PC-9 (cell line): Measurements from ENCODE around the gene MTO1. TPM values are rescaled to one million over a fixed set of nuclear protein-coding genes. Genes with fewer than 3 reads are reported as not detected.

Experiments used
- BruUV-seq: library from RNA; stranded (reverse); fragments of 400-500 nt; replicated peaks from 2 replicates; lab custom pipeline; 2021; lab: Mats Ljungman, UMichigan
- CTCF ChIA-PET: fragments of 300-600 bp; sonication (Branson Sonifier 250); formaldehyde crosslinking; loops from one replicate; lab custom pipeline; 2022; ENCODE audit warnings: antibody characterized with exemption; lab: Charles Lee
- POLR2A ChIA-PET: fragments of 300-600 bp; sonication (Branson Sonifier 250); formaldehyde crosslinking; loops from one replicate; lab custom pipeline; 2022; ENCODE audit warnings: antibody characterized with exemption; ENCODE audit not compliant: unreplicated experiment; lab: Charles Lee
- DNase-seq, 2 experiments: peaks; one replicate each; pipeline versions ENCODE4 v3.0.0 to v3.0.0-alpha.2; 2015 to 2022; ENCODE audit warnings: mixed read lengths in 1 of 2
- H2AFZ ChIP-seq: fragments of 200-600 bp; sonication (generic); 2 replicates; pipeline ENCODE4 v1.8.1; 2017; ENCODE audit warnings: antibody characterized with exemption
- H3F3A ChIP-seq: fragments of 200-600 bp; sonication (generic); 2 replicates; pipeline ENCODE4 v1.8.1; 2017; ENCODE audit warnings: antibody characterized with exemption, mild to moderate bottlenecking, low read depth; ENCODE audit not compliant: insufficient read depth
- H3K27ac ChIP-seq: fragments of 200-600 bp; sonication (generic); 2 replicates; pipeline ENCODE4 v1.6.1; 2016; ENCODE audit warnings: mixed run types
- H3K27me3 ChIP-seq: fragments of 200-600 bp; sonication (generic); 2 replicates; pipeline ENCODE4 v1.6.1; 2016; ENCODE audit warnings: low read depth, mixed run types; ENCODE audit not compliant: insufficient read depth
- H3K36me3 ChIP-seq: fragments of 200-600 bp; sonication (generic); 2 replicates; pipeline ENCODE4 v1.6.1; 2016; ENCODE audit warnings: low read depth, mixed run types
- H3K4me1 ChIP-seq: fragments of 200-600 bp; sonication (generic); replicated peaks from 2 replicates; pipeline ENCODE4 v1.6.1; 2016; ENCODE audit warnings: mixed run types; ENCODE audit not compliant: insufficient read depth
- H3K4me2 ChIP-seq: fragments of 200-600 bp; sonication (generic); 2 replicates; pipeline ENCODE4 v1.6.1; 2017; ENCODE audit warnings: mixed run types
- H3K4me3 ChIP-seq: fragments of 200-600 bp; sonication (generic); 2 replicates; pipeline ENCODE4 v1.6.1; 2016; ENCODE audit warnings: mixed run types
- H3K79me2 ChIP-seq: fragments of 200-600 bp; sonication (generic); 2 replicates; pipeline ENCODE4 v1.6.1; 2017; ENCODE audit warnings: low read depth, mixed run types
- H3K9me2 ChIP-seq: fragments of 200-600 bp; sonication (generic); 2 replicates; pipeline ENCODE4 v1.8.1; 2017; ENCODE audit warnings: mild to moderate bottlenecking; ENCODE audit not compliant: insufficient read depth
- H3K9me3 ChIP-seq: fragments of 200-600 bp; sonication (generic); 2 replicates; pipeline ENCODE4 v1.8.1; 2016; ENCODE audit warnings: low read depth; ENCODE audit not compliant: insufficient read depth
- H4K20me1 ChIP-seq: fragments of 200-600 bp; sonication (generic); 2 replicates; pipeline ENCODE4 v1.8.1; 2017; ENCODE audit not compliant: insufficient read depth
- EZH2 ChIP-seq: fragments of 200-600 bp; sonication (generic); IDR thresholded peaks from 2 replicates; pipeline ENCODE4 v1.8.0; 2017; ENCODE audit warnings: antibody characterized with exemption, low read depth
- intact Hi-C: fragments of 100-400 bp; cut with micrococcal nuclease; formaldehyde crosslinking; loops from one replicate; pipeline ENCODE4 v1.10.0; 2022; ENCODE audit not compliant: unreplicated experiment
- total RNA-seq: library from RNA; stranded (reverse); gene quantifications from 2 replicates; pipeline ENCODE4 v1.2.3, GENCODE V29; 2021
- TF ChIP-seq, protein P1 (sequence below): fragments of 200-600 bp; sonication (generic); conservative IDR thresholded peaks from 2 replicates; pipeline ENCODE4 v1.6.1; 2017; ENCODE audit warnings: mixed run types, antibody characterized with exemption, mild to moderate bottlenecking, moderate library complexity

Gene MTO1
- total RNA-seq, 1 experiment from 2014 or later = 27.2 TPM

GRCh38 chr6:73528897-73529296 is 67.4 kb downstream of the MTO1 start:
- no peak overlapping the region for H3K4me3 ChIP-seq
- no TSS peak for BruUV-seq
- intact Hi-C loops = no loop called here
- H3K9me2 ChIP-seq = no peaks in the 10 kb centered on the region
- peaks cover 6% of the 10 kb centered on the region; the same call in 1 of the 2 replicates for H3K4me1 ChIP-seq
- TF ChIP-seq, protein P1, sequence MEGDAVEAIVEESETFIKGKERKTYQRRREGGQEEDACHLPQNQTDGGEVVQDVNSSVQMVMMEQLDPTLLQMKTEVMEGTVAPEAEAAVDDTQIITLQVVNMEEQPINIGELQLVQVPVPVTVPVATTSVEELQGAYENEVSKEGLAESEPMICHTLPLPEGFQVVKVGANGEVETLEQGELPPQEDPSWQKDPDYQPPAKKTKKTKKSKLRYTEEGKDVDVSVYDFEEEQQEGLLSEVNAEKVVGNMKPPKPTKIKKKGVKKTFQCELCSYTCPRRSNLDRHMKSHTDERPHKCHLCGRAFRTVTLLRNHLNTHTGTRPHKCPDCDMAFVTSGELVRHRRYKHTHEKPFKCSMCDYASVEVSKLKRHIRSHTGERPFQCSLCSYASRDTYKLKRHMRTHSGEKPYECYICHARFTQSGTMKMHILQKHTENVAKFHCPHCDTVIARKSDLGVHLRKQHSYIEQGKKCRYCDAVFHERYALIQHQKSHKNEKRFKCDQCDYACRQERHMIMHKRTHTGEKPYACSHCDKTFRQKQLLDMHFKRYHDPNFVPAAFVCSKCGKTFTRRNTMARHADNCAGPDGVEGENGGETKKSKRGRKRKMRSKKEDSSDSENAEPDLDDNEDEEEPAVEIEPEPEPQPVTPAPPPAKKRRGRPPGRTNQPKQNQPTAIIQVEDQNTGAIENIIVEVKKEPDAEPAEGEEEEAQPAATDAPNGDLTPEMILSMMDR = no peak
- TF ChIP-seq EZH2 = no peak
- no peak overlapping the region for H2AFZ ChIP-seq
- no peak for DNase-seq
- ChIA-PET POLR2A (interaction anchor here (0.7 to 0.8 kb wide), 2 partner anchors 52 to 111 kb away, joined by 3 to 4 read pairs; no protein-coding TSS in a partner anchor), CTCF (no interaction called here)
- no peaks in the 10 kb centered on the region for H3K27me3 ChIP-seq
- no peak overlapping the region for H3K27ac ChIP-seq
- no peaks in the 10 kb centered on the region for H4K20me1 ChIP-seq
- no peak overlapping the region for H3K4me2 ChIP-seq
- H3K79me2 ChIP-seq = 0 out of 2 replicates have a peak, but pooled peaks cover 3% of the 10 kb centered on the region
- no peaks in the 10 kb centered on the region for H3K36me3 ChIP-seq
- H3K9me3 ChIP-seq = no peaks in the 10 kb centered on the region
- peaks cover 5% of the 10 kb centered on the region; the same call in 1 of the 2 replicates for H3F3A ChIP-seq

- H3F3A ChIP-seq = no peaks in the 10 kb centered on the region
- POLR2A ChIA-PET = interaction anchor here (0.6 kb wide), 1 partner anchor 19 kb away, joined by 3 read pairs; no protein-coding TSS in a partner anchor
- no peaks in the 10 kb centered on the region for H3K9me3 ChIP-seq
- H3K27me3 ChIP-seq = no peaks in the 10 kb centered on the region
- H3K4me2 ChIP-seq = no peak overlapping the region
- no peak overlapping the region for H3K27ac ChIP-seq
- H3K79me2 ChIP-seq = no peaks in the 10 kb centered on the region
- no TSS peak for BruUV-seq
- H3K9me2 ChIP-seq = no peaks in the 10 kb centered on the region
- CTCF ChIA-PET = no interaction called here
- H4K20me1 ChIP-seq = no peaks in the 10 kb centered on the region
- no peak overlapping the region for H2AFZ ChIP-seq
- TF ChIP-seq, protein P1 = no peak
- TF ChIP-seq EZH2 = no peak
- no peak for DNase-seq
- no peaks in the 10 kb centered on the region for H3K4me1 ChIP-seq
- intact Hi-C loops = no loop called here
- no peaks in the 10 kb centered on the region for H3K36me3 ChIP-seq
- H3K4me3 ChIP-seq = no peak overlapping the region
Observed at GRCh38 chr6:73532293-73532692, 70.8 kb downstream of the MTO1 start.

- no peaks in the 10 kb centered on the region for H3K9me3 ChIP-seq
- ChIA-PET POLR2A (no interaction called here), CTCF (no interaction called here)
- no peaks in the 10 kb centered on the region for H3K79me2 ChIP-seq
- H3F3A ChIP-seq = no peaks in the 10 kb centered on the region
- no peak overlapping the region for H2AFZ ChIP-seq
- no peaks in the 10 kb centered on the region for H3K36me3 ChIP-seq
- no peak overlapping the region for H3K4me3 ChIP-seq
- H4K20me1 ChIP-seq = no peaks in the 10 kb centered on the region
- no peak for DNase-seq
- intact Hi-C loops = no loop called here
- H3K27ac ChIP-seq = no peak overlapping the region
- no peaks in the 10 kb centered on the region for H3K9me2 ChIP-seq
- TF ChIP-seq, protein P1 = no peak
- TF ChIP-seq EZH2 = no peak
- no peaks in the 10 kb centered on the region for H3K27me3 ChIP-seq
- no peak overlapping the region for H3K4me2 ChIP-seq
- H3K4me1 ChIP-seq = no peaks in the 10 kb centered on the region
- no TSS peak for BruUV-seq
Observed at GRCh38 chr6:73534628-73535027, 73.1 kb downstream of the MTO1 start.
